ENCODE results near the gene ZBTB18.

DNA sequence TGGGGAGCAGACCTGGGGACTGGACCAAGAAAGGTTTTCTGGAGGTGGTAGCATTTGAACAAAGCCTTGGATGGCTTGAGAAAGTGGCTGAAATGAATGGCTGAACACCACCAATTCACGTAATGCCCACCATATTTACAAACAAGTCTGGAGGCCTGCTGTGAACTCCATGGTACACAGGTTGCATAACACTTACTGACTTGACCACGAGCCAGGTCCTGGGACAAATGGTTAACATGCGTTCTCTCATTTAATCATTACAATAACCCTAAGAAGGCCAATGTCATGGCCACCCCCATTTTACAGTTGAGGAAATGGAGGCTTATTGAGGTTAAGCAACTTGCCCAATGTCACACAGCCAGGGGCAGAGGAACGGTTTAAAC lies 44.4 kb downstream of the ZBTB18 start:
- TF ChIP-seq, protein P1, sequence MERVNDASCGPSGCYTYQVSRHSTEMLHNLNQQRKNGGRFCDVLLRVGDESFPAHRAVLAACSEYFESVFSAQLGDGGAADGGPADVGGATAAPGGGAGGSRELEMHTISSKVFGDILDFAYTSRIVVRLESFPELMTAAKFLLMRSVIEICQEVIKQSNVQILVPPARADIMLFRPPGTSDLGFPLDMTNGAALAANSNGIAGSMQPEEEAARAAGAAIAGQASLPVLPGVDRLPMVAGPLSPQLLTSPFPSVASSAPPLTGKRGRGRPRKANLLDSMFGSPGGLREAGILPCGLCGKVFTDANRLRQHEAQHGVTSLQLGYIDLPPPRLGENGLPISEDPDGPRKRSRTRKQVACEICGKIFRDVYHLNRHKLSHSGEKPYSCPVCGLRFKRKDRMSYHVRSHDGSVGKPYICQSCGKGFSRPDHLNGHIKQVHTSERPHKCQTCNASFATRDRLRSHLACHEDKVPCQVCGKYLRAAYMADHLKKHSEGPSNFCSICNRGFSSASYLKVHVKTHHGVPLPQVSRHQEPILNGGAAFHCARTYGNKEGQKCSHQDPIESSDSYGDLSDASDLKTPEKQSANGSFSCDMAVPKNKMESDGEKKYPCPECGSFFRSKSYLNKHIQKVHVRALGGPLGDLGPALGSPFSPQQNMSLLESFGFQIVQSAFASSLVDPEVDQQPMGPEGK (CRISPR knock-in tag; IDR thresholded peaks at IDR 0.05; ENCODE audit: borderline replicate concordance), result no peak
- TF ChIP-seq CSDC2 (CRISPR knock-in tag; IDR thresholded peaks at IDR 0.05) (no peak), TOX (CRISPR knock-in tag; IDR thresholded peaks at IDR 0.05; ENCODE audit: borderline replicate concordance) (no peak), BACH2 (CRISPR knock-in tag; IDR thresholded peaks at IDR 0.05; ENCODE audit: borderline replicate concordance) (no peak), RARB (CRISPR knock-in tag; IDR thresholded peaks at IDR 0.05) (no peak), TCF4 (CRISPR knock-in tag; IDR thresholded peaks at IDR 0.05; ENCODE audit: borderline replicate concordance) (no peak), ZFP30 (CRISPR knock-in tag; IDR thresholded peaks at IDR 0.05) (no peak), GLIS3 (CRISPR knock-in tag; IDR thresholded peaks at IDR 0.05) (no peak), ISL1 (CRISPR knock-in tag; IDR thresholded peaks at IDR 0.05) (no peak), ZNF70 (CRISPR knock-in tag; IDR thresholded peaks at IDR 0.05) (no peak)
- TF ChIP-seq, protein P2, sequence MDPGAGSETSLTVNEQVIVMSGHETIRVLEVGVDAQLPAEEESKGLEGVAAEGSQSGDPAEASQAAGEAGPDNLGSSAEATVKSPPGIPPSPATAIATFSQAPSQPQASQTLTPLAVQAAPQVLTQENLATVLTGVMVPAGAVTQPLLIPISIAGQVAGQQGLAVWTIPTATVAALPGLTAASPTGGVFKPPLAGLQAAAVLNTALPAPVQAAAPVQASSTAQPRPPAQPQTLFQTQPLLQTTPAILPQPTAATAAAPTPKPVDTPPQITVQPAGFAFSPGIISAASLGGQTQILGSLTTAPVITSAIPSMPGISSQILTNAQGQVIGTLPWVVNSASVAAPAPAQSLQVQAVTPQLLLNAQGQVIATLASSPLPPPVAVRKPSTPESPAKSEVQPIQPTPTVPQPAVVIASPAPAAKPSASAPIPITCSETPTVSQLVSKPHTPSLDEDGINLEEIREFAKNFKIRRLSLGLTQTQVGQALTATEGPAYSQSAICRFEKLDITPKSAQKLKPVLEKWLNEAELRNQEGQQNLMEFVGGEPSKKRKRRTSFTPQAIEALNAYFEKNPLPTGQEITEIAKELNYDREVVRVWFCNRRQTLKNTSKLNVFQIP (CRISPR knock-in tag; IDR thresholded peaks at IDR 0.05; ENCODE audit: borderline replicate concordance, low read depth), result no peak
- TF ChIP-seq, protein P3, sequence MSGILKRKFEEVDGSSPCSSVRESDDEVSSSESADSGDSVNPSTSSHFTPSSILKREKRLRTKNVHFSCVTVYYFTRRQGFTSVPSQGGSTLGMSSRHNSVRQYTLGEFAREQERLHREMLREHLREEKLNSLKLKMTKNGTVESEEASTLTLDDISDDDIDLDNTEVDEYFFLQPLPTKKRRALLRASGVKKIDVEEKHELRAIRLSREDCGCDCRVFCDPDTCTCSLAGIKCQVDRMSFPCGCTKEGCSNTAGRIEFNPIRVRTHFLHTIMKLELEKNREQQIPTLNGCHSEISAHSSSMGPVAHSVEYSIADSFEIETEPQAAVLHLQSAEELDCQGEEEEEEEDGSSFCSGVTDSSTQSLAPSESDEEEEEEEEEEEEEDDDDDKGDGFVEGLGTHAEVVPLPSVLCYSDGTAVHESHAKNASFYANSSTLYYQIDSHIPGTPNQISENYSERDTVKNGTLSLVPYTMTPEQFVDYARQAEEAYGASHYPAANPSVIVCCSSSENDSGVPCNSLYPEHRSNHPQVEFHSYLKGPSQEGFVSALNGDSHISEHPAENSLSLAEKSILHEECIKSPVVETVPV (CRISPR knock-in tag; IDR thresholded peaks at IDR 0.05), result no peak

Measured in SK-N-SH treated with all-trans-retinoic acid at 6 μM for 48 hours (cell line).